K562 (cell line): ENCODE data around the gene UBE2V1. TPM values are rescaled to one million over a fixed set of nuclear protein-coding genes. Genes with fewer than 3 reads are reported as not detected.

Experiments
- BCLAF1 ChIP-seq, 2 experiments: fragments of 450-650 bp in 1 of 2; IDR thresholded peaks; 2 replicates each; pipeline ENCODE4 v1.6.1; 2011 to 2017; ENCODE audit warnings: low read depth in 2 of 2, antibody characterized with exemption in 1 of 2, borderline replicate concordance in 1 of 2, low read length in 1 of 2, mild to moderate bottlenecking in 1 of 2, mixed read lengths in 1 of 2; ENCODE audit not compliant: control insufficient read depth in 1 of 2
- CREB1 ChIP-seq, 2 experiments: sonication (generic) in 1 of 2; formaldehyde crosslinking in 1 of 2; IDR thresholded peaks; 2 replicates each; pipeline versions ENCODE4 v1.6.1 to v1.8.0; 2012 to 2022; ENCODE audit warnings: inconsistent platforms in 1 of 2, mild to moderate bottlenecking in 1 of 2, missing genetic modification reagents in 1 of 2, moderate library complexity in 1 of 2
- ELK1 ChIP-seq: sonication (generic); formaldehyde crosslinking; IDR thresholded peaks from 2 replicates; pipeline ENCODE4 v1.8.1; 2022; ENCODE audit warnings: missing genetic modification reagents
- HDAC6 ChIP-seq: IDR thresholded peaks from 2 replicates; pipeline ENCODE4 v1.6.1; 2012; ENCODE audit warnings: low read depth, mild to moderate bottlenecking, control low read depth, inconsistent platforms, low read length, moderate library complexity
- KLF6 ChIP-seq: fragments of 250-450 bp; sonication (Bioruptor Pico); IDR thresholded peaks from 2 replicates; pipeline ENCODE4 v1.4.0; 2020; ENCODE audit warnings: mild to moderate bottlenecking, moderate library complexity, borderline replicate concordance
- MED1 ChIP-seq: sonication (generic); formaldehyde crosslinking; IDR thresholded peaks from 2 replicates; pipeline ENCODE4 v1.8.1; 2023; ENCODE audit warnings: missing genetic modification reagents, borderline replicate concordance
- MGA ChIP-seq: fragments of 450-650 bp; IDR thresholded peaks from 2 replicates; pipeline ENCODE4 v1.6.1; 2016; ENCODE audit warnings: mild to moderate bottlenecking, moderate library complexity
- MIER1 ChIP-seq: fragments of 450-650 bp; IDR thresholded peaks from 2 replicates; pipeline ENCODE4 v1.6.1; 2016; ENCODE audit warnings: antibody characterized with exemption, mild to moderate bottlenecking, low read depth
- RNF2 ChIP-seq: sonication (generic); IDR thresholded peaks from 2 replicates; pipeline ENCODE4 v1.6.1; 2016
- ZC3H4 ChIP-seq: sonication (generic); formaldehyde crosslinking; IDR thresholded peaks from 2 replicates; pipeline ENCODE4 v1.9.0; 2021; ENCODE audit warnings: missing genetic modification reagents, borderline replicate concordance
- polyA plus RNA-seq, 8 experiments: library from polyadenylated mRNA; depleted of rRNA in 4 of 8; stranded (reverse) in 5 of 8; unstranded in 3 of 8; fragments of >200 nt; fragmentation: Nextera tagmentation in 2 of 8; fragmentation: Illumina TruSeq in 1 of 8; extraction: Ambion mirVana in 2 of 8; extraction: Trizol in 1 of 8; gene quantifications; 2 replicates each; pipeline versions ENCODE4 v1.2.1 to v1.2.3, GENCODE V29; 2011 to 2014; ENCODE audit warnings: inconsistent platforms in 1 of 8, missing spikeins in 1 of 8
- total RNA-seq, 7 experiments: library from RNA; depleted of rRNA in 6 of 7; stranded (reverse); fragments of >200 nt in 6 of 7; fragmentation: Illumina TruSeq in 2 of 7; extraction: Trizol in 2 of 7; gene quantifications; 2 replicates each; pipeline versions ENCODE4 v1.2.1 to v1.2.3, GENCODE V29; 2011 to 2021; ENCODE audit warnings: low replicate concordance in 1 of 7

UBE2V1 gene
- total and polyA plus RNA-seq, 9 of the 15 experiments (the other 6 are each of a cell fraction or from before 2014, with no cell fraction given), result 93.0 to 357 (median 119) TPM

GRCh38 chr20:50153500-50154377 is 40.8 kb upstream of the UBE2V1 start, which contains the start of gene PEDS1 (continued):
- TF ChIP-seq BCLAF1 (IDR thresholded peaks at IDR 0.05; ENCODE audit: borderline replicate concordance in 1 of 2, control insufficient read depth in 1 of 2, low read depth in 2 of 2, low read length in 1 of 2), result no peak
- TF ChIP-seq KLF6 (CRISPR knock-in tag), result peak; percentile 63; the same call in 1 of the 2 replicates
- TF ChIP-seq MGA, result peak; percentile 98
- TF ChIP-seq ZC3H4, result no peak
- TF ChIP-seq CREB1 (IDR thresholded peaks at IDR 0.05), result no peak; the same call in 1 of the 2 replicates
- TF ChIP-seq CREB1 (CRISPR knock-in tag; IDR thresholded peaks at IDR 0.05), result peak; percentile 58; the same call in 1 of the 2 replicates
- TF ChIP-seq ELK1 (CRISPR knock-in tag), result no peak
- TF ChIP-seq RNF2, result 0 out of 2 replicates have a peak, but pooled peaks have one; percentile 57
- no peak for TF ChIP-seq MIER1
- TF ChIP-seq MED1 (CRISPR knock-in tag), result no peak
- TF ChIP-seq HDAC6, result no peak
